SK-N-MC (cell line): Measurements from ENCODE around the gene COL4A3.

Experiments used
- EZH2 ChIP-seq: fragments of 200-600 bp; sonication (generic); IDR thresholded peaks from one replicate; pipeline ENCODE4 v1.6.1; 2017; ENCODE audit warnings: antibody characterized with exemption
- POLR2AphosphoS5 ChIP-seq: IDR thresholded peaks from 2 replicates; pipeline ENCODE4 v1.6.1; 2012; ENCODE audit warnings: mild to moderate bottlenecking, low read depth, low read length, borderline replicate concordance

- TF ChIP-seq EZH2 = no peak
- TF ChIP-seq POLR2AphosphoS5 = no peak
Observed at GRCh38 chr2:227230151-227230550, 65.7 kb downstream of the COL4A3 start.
